Progenitor cell of endocrine pancreas (in vitro differentiated cells): Measurements from ENCODE around the gene CAPN2. TPM values are rescaled to one million over a fixed set of nuclear protein-coding genes. Genes with fewer than 3 reads are reported as not detected.

Experiments used
- DNase-seq: peaks from one replicate; pipeline ENCODE4 v3.0.0; 2021; ENCODE audit warnings: low spot score; ENCODE audit not compliant: unreplicated experiment
- H3K27ac Mint-ChIP-seq: 2 replicates; pipeline ENCODE4 v1.8.0; 2021; ENCODE audit warnings: mild to moderate bottlenecking, moderate library complexity, mixed read lengths
- H3K27me3 Mint-ChIP-seq: 2 replicates; pipeline ENCODE4 v1.8.0; 2021; ENCODE audit warnings: mixed read lengths
- H3K36me3 Mint-ChIP-seq: 2 replicates; pipeline ENCODE4 v1.8.0; 2022; ENCODE audit warnings: mixed read lengths; ENCODE audit not compliant: insufficient read depth
- H3K4me1 Mint-ChIP-seq: 2 replicates; pipeline ENCODE4 v1.8.0; 2021; ENCODE audit warnings: low read depth, mixed read lengths
- H3K4me3 Mint-ChIP-seq: 2 replicates; pipeline ENCODE4 v1.8.0; 2021; ENCODE audit warnings: low read depth, mild to moderate bottlenecking, moderate library complexity, mixed read lengths
- H3K9me3 Mint-ChIP-seq: 2 replicates; pipeline ENCODE4 v1.8.0; 2021; ENCODE audit warnings: low read depth, mixed read lengths
- CTCF ChIP-seq: fragments of 200-600 bp; sonication (generic); IDR thresholded peaks from one replicate; pipeline ENCODE4 v1.5.0; 2021; ENCODE audit warnings: antibody characterized with exemption, mild to moderate bottlenecking; ENCODE audit not compliant: unreplicated experiment
- total RNA-seq: library from RNA; stranded (reverse); gene quantifications from 2 replicates; pipeline ENCODE4 v1.2.1, GENCODE V29; 2021

CAPN2 gene
- total RNA-seq, 1 donor from 2014 or later = 20.3 TPM

DNA sequence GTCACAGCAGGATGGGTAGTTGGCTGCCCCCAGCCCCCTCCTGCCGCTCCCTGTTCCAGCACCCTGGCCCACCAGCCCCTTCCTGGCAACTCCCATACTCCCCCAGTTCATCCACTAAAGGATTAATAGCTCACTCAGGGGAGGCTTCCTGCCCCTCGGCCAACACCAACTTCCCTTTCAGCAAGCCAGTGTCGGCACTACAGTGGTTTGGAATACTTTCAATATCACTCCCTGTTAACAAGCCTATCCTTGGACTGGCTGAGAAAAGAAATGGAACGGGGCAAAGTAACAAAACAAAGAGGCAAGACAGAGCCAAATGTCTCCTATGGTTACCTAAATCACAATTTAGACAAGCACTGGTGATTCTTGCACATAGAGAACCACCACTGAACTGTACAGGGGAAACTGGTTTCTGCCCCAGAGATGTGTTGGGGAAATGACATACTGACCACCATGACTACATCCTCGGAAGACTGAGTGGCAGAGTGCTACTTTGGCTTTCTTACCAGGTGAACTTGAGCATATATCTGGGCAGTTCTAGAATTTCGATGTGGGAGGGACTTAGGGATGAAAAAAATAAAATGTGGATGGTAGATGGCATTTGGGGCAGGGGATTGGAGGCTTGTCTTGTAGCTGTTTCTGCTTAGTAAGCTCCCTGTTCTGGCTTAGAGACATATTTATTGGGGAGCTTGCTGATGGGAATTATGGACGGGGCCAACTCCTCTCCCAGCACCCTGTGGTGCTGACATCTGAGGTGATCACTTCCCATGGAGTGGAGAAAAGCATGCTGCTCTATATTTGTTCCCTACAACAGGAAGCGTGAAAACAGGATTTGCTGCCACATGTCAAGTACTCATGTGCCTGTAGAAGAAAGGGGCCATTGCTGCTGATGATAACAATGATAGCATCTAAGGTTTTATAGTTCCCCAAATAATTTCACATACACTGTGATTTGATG is 7.1 kb upstream of the CAPN2 start:
- Mint-ChIP-seq H3K36me3 (no peaks in the 10 kb centered on the region), H3K4me1 (peaks cover 19% of the 10 kb centered on the region), H3K4me3 (no peak overlapping the region), H3K9me3 (no peaks in the 10 kb centered on the region), H3K27ac (no peak overlapping the region), H3K27me3 (peaks cover 94% of the 10 kb centered on the region)
- no peak for TF ChIP-seq CTCF
- no peak for DNase-seq

GRCh38 chr1:223706077-223706973 is 6.0 kb upstream of the CAPN2 start:
- Mint-ChIP-seq H3K9me3 (no peaks in the 10 kb centered on the region), H3K27me3 (peaks cover 94% of the 10 kb centered on the region), H3K4me3 (no peak overlapping the region), H3K4me1 (peaks cover 29% of the 10 kb centered on the region), H3K27ac (no peak overlapping the region), H3K36me3 (no peaks in the 10 kb centered on the region)
- no peak for DNase-seq
- TF ChIP-seq CTCF = no peak

- Mint-ChIP-seq H3K27me3 (peaks cover 93% of the 10 kb centered on the region), H3K36me3 (no peaks in the 10 kb centered on the region), H3K9me3 (no peaks in the 10 kb centered on the region), H3K4me3 (no peak overlapping the region), H3K4me1 (peaks cover 29% of the 10 kb centered on the region), H3K27ac (peak overlapping the region; percentile 65)
- no peak for TF ChIP-seq CTCF
- no peak for DNase-seq
Measured at GRCh38 chr1:223707256-223708000, 4.9 kb upstream of the CAPN2 start.

DNA sequence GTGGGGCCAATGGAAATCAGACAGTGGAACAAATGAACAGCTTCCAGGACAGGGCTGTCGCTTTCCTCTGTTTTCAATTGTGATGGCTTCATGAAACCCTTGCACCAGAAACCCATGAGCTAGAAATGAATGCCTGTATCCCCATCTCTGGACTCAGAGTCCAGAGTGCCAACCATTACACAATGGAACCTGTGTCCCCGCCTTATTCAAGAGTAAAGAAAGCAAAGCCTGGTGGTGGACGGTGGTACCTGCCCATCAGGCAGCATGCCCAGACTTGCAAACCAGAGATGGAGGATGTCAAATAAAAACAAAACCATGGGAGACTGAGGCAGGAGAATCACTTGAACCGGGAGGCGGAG is 4.4 kb upstream of the CAPN2 start:
- H3K9me3 Mint-ChIP-seq = no peaks in the 10 kb centered on the region
- peak overlapping the region; percentile 1 for H3K27ac Mint-ChIP-seq
- no peak for DNase-seq
- H3K4me3 Mint-ChIP-seq = no peak overlapping the region
- peaks cover 89% of the 10 kb centered on the region for H3K27me3 Mint-ChIP-seq
- H3K4me1 Mint-ChIP-seq = peaks cover 30% of the 10 kb centered on the region
- TF ChIP-seq CTCF = peak; percentile 24
- H3K36me3 Mint-ChIP-seq = no peaks in the 10 kb centered on the region
